ENCODE data around the gene DDT.
A peak's percentile ranks its signal among the peaks of the same experiment; 100 is the strongest.
"Not testable (repeated sequence)": the region's sequence is repeated elsewhere in the genome, so short reads cannot be mapped to it uniquely, and the experiment has no call there.

DDT gene

GRCh38 chr22:23970816-23971486 is 3.3 kb downstream of the DDT start:
- TF ChIP-seq CTCF (IDR thresholded peaks at IDR 0.05; ENCODE audit: poor library complexity, severe bottlenecking), result no peak
- Histone ChIP-seq H3K36me3 (ENCODE audit: low read depth) (peaks cover 27% of the 10 kb centered on the region), H3K27me3 (ENCODE audit: insufficient read depth, poor library complexity, severe bottlenecking) (no peaks in the 10 kb centered on the region), H3K27ac (ENCODE audit: poor library complexity, severe bottlenecking) (no peak overlapping the region), H3K4me3 (ENCODE audit: severe bottlenecking) (no peak overlapping the region), H3K4me1 (ENCODE audit: insufficient read depth, poor library complexity, severe bottlenecking) (no peaks in the 10 kb centered on the region), H3K9me3 (ENCODE audit: severe bottlenecking) (no peaks in the 10 kb centered on the region)
- no peak for DNase-seq (ENCODE audit: low spot score)
- ATAC-seq (ENCODE audit: low read depth), result no peak

GRCh38 chr22:23970201-23970641 is 4.0 kb downstream of the DDT start:
- H3K9me3 ChIP-seq (ENCODE audit: severe bottlenecking), result no peaks in the 10 kb centered on the region
- TF ChIP-seq CTCF (IDR thresholded peaks at IDR 0.05; ENCODE audit: poor library complexity, severe bottlenecking), result no peak
- ATAC-seq (ENCODE audit: low read depth) (no peak), DNase-seq (ENCODE audit: low spot score) (no peak)
- no peak overlapping the region for H3K4me3 ChIP-seq (ENCODE audit: severe bottlenecking)
- no peaks in the 10 kb centered on the region for H3K4me1 ChIP-seq (ENCODE audit: insufficient read depth, poor library complexity, severe bottlenecking)
- H3K36me3 ChIP-seq (ENCODE audit: low read depth), result peaks cover 27% of the 10 kb centered on the region
- H3K27me3 ChIP-seq (ENCODE audit: insufficient read depth, poor library complexity, severe bottlenecking), result no peaks in the 10 kb centered on the region
- H3K27ac ChIP-seq (ENCODE audit: poor library complexity, severe bottlenecking), result no peak overlapping the region

- no peak for ATAC-seq (ENCODE audit: low read depth)
- no peak for DNase-seq (ENCODE audit: low spot score)
- H3K27ac ChIP-seq (ENCODE audit: poor library complexity, severe bottlenecking), result no peak overlapping the region
- no peaks in the 10 kb centered on the region for H3K9me3 ChIP-seq (ENCODE audit: severe bottlenecking)
- no peaks in the 10 kb centered on the region for H3K27me3 ChIP-seq (ENCODE audit: insufficient read depth, poor library complexity, severe bottlenecking)
- peaks cover 27% of the 10 kb centered on the region for H3K36me3 ChIP-seq (ENCODE audit: low read depth)
- no peak for TF ChIP-seq CTCF (IDR thresholded peaks at IDR 0.05; ENCODE audit: poor library complexity, severe bottlenecking)
- H3K4me3 ChIP-seq (ENCODE audit: severe bottlenecking), result no peak overlapping the region
- no peaks in the 10 kb centered on the region for H3K4me1 ChIP-seq (ENCODE audit: insufficient read depth, poor library complexity, severe bottlenecking)
Observed at GRCh38 chr22:23969071-23969470, 5.2 kb downstream of the DDT start.

GRCh38 chr22:23966568-23966967 is 7.7 kb downstream of the DDT start, which contains the start of gene DDTL:
Gene DDTL, plus strand, starts transcription at chr22:23966888. Its CDS starts 27 bp downstream, at chr22:23966915.
- not testable (repeated sequence) for H3K4me1 ChIP-seq (ENCODE audit: insufficient read depth, poor library complexity, severe bottlenecking); DNase-seq (ENCODE audit: low spot score)
- peaks cover 22% of the 10 kb centered on the region for H3K36me3 ChIP-seq (ENCODE audit: low read depth)

GRCh38 chr22:23966094-23966493 is 8.1 kb downstream of the DDT start:
- not testable (repeated sequence) for H3K27ac ChIP-seq (ENCODE audit: poor library complexity, severe bottlenecking); H3K4me3 ChIP-seq (ENCODE audit: severe bottlenecking); DNase-seq (ENCODE audit: low spot score); H3K27me3 ChIP-seq (ENCODE audit: insufficient read depth, poor library complexity, severe bottlenecking); H3K9me3 ChIP-seq (ENCODE audit: severe bottlenecking); H3K4me1 ChIP-seq (ENCODE audit: insufficient read depth, poor library complexity, severe bottlenecking)
- peaks cover 17% of the 10 kb centered on the region for H3K36me3 ChIP-seq (ENCODE audit: low read depth)
- ATAC-seq (ENCODE audit: low read depth), result peak; percentile 51; the same call in 2 of the 3 replicates

More at GRCh38 chr22:23966568-23966967, 7.7 kb downstream of the DDT start, which contains the start of gene DDTL:
- H3K27ac ChIP-seq (ENCODE audit: poor library complexity, severe bottlenecking); H3K27me3 ChIP-seq (ENCODE audit: insufficient read depth, poor library complexity, severe bottlenecking); H3K9me3 ChIP-seq (ENCODE audit: severe bottlenecking); H3K4me3 ChIP-seq (ENCODE audit: severe bottlenecking): not testable (repeated sequence)
- ATAC-seq (ENCODE audit: low read depth), result peak; percentile 91

GRCh38 chr22:23961084-23961771 is 13.0 kb downstream of the DDT start, which contains the start of gene GSTT2B:
Gene GSTT2B, minus strand, starts transcription at chr22:23961195. Its CDS starts 64 bp downstream, at chr22:23961131.
- ATAC-seq (ENCODE audit: low read depth), result peak; percentile 92
- not testable (repeated sequence) for DNase-seq (ENCODE audit: low spot score); H3K4me3 ChIP-seq (ENCODE audit: severe bottlenecking); H3K9me3 ChIP-seq (ENCODE audit: severe bottlenecking); H3K27me3 ChIP-seq (ENCODE audit: insufficient read depth, poor library complexity, severe bottlenecking); H3K36me3 ChIP-seq (ENCODE audit: low read depth); H3K4me1 ChIP-seq (ENCODE audit: insufficient read depth, poor library complexity, severe bottlenecking); H3K27ac ChIP-seq (ENCODE audit: poor library complexity, severe bottlenecking)

GRCh38 chr22:23956301-23956900 is 17.8 kb downstream of the DDT start:
- H3K36me3 ChIP-seq (ENCODE audit: low read depth); H3K27me3 ChIP-seq (ENCODE audit: insufficient read depth, poor library complexity, severe bottlenecking); H3K27ac ChIP-seq (ENCODE audit: poor library complexity, severe bottlenecking); H3K9me3 ChIP-seq (ENCODE audit: severe bottlenecking); DNase-seq (ENCODE audit: low spot score); H3K4me1 ChIP-seq (ENCODE audit: insufficient read depth, poor library complexity, severe bottlenecking); H3K4me3 ChIP-seq (ENCODE audit: severe bottlenecking); ATAC-seq (ENCODE audit: low read depth): not testable (repeated sequence)

- not testable (repeated sequence) for H3K27me3 ChIP-seq (ENCODE audit: insufficient read depth, poor library complexity, severe bottlenecking); H3K9me3 ChIP-seq (ENCODE audit: severe bottlenecking); H3K36me3 ChIP-seq (ENCODE audit: low read depth); DNase-seq (ENCODE audit: low spot score); ATAC-seq (ENCODE audit: low read depth); H3K4me3 ChIP-seq (ENCODE audit: severe bottlenecking); H3K27ac ChIP-seq (ENCODE audit: poor library complexity, severe bottlenecking); H3K4me1 ChIP-seq (ENCODE audit: insufficient read depth, poor library complexity, severe bottlenecking)
Observed at GRCh38 chr22:23955886-23956285, 18.4 kb downstream of the DDT start.
